HG03025 (cell line): Measurements from ENCODE around the gene CROCC2.

ENCODE experiments used
- ATAC-seq: cut with Tn5 transposase; IDR thresholded peaks from one replicate; pipeline ENCODE4 v1.9.1; 2021; ENCODE audit warnings: mild to moderate bottlenecking, moderate library complexity; ENCODE audit not compliant: unreplicated experiment, low FRiP score

Gene CROCC2

GRCh38 chr2:240891492-240892340 is 14.4 kb upstream of the CROCC2 start:
- ATAC-seq = no peak

- no peak for ATAC-seq
These were observed 13.8 kb upstream of the CROCC2 start for GRCh38 chr2:240892356-240892755.

GRCh38 chr2:240892925-240893324 is 13.2 kb upstream of the CROCC2 start:
- ATAC-seq = no peak

GRCh38 chr2:240893363-240893844 is 12.7 kb upstream of the CROCC2 start:
- ATAC-seq = no peak

- no peak for ATAC-seq
These were observed 12.1 kb upstream of the CROCC2 start for GRCh38 chr2:240894006-240894405.

- no peak for ATAC-seq
These were observed 11.1 kb upstream of the CROCC2 start for GRCh38 chr2:240894836-240895558.

- no peak for ATAC-seq
These were observed 10.3 kb upstream of the CROCC2 start, which contains the start of gene MAB21L4 for GRCh38 chr2:240895656-240896388. MAB21L4 (minus strand) TSS chr2:240896156; CDS start chr2:240895997, 159 bp downstream.

GRCh38 chr2:240896394-240896793 is 9.7 kb upstream of the CROCC2 start:
- ATAC-seq = no peak

- ATAC-seq = no peak
These were observed 9.1 kb upstream of the CROCC2 start for GRCh38 chr2:240896871-240897692.

- ATAC-seq = no peak
These were observed 7.9 kb upstream of the CROCC2 start for GRCh38 chr2:240898108-240898730.

- no peak for ATAC-seq
These were observed 7.2 kb upstream of the CROCC2 start for GRCh38 chr2:240898731-240899467.

GRCh38 chr2:240899468-240899865 is 6.7 kb upstream of the CROCC2 start:
- no peak for ATAC-seq

GRCh38 chr2:240900141-240900860 is 5.8 kb upstream of the CROCC2 start:
- no peak for ATAC-seq

- ATAC-seq = no peak
These were observed 4.0 kb upstream of the CROCC2 start for GRCh38 chr2:240901986-240902614.

- no peak for ATAC-seq
These were observed 3.5 kb upstream of the CROCC2 start for GRCh38 chr2:240902615-240903041.

- ATAC-seq = no peak
These were observed 2.7 kb upstream of the CROCC2 start for GRCh38 chr2:240903191-240904060.
